ENCODE results near the gene MAD1L1. TPM values are rescaled to one million over a fixed set of nuclear protein-coding genes. Genes with fewer than 3 reads are reported as not detected.

Gene MAD1L1
- total RNA-seq, 3 donors from 2014 or later = 25.3 to 31.2 (median 26.2) TPM

DNA sequence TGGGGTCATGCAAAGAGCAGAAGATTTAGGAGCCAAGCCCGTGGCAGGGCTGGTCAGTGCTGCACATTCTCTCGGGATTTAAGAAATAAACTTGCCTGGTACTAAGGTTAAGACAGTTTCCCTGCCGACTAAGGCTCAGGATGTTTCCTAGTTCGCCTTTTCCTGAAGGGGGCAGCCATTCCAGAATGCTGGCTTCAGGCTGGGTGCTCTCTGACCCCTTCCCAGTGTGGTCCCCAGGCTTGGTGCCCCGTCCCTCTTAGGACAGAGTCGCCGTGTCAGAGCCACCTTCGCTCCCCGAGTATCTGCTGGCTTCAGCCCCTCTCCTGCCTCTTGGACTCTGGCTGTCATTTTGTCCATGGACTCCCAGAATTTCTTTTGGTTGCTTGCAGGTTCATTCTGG, 445.5 kb downstream of the MAD1L1 start:
- TF ChIP-seq CTCF (IDR thresholded peaks at IDR 0.05) = no peak
- ATAC-seq = no peak

DNA sequence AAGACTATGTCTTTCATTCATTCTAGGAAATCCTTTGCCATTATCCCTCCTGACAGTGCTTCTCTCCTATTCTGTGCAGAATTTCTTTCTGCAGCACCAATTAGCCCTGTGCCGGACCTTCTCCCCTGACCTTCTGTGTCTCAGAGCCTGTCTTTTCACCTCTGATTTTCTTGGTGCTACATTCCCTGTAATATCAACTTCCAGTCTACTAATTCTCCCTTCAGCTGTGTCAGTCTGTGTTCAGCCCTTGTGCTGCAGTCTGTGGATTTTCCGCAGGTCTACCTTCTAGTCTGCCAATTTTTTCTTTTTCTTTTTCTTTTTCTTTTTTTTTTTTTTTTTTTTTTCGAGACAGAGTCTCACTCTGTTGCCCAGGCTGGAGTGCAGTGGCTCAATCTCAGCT, 446.9 kb downstream of the MAD1L1 start:
- Histone ChIP-seq H3K4me1 (ENCODE audit: low read depth) (no peaks in the 10 kb centered on the region), H3K36me3 (ENCODE audit: low read depth) (no peaks in the 10 kb centered on the region), H3K9me3 (peaks cover 2% of the 10 kb centered on the region), H3K4me3 (no peak overlapping the region)
- no peak for TF ChIP-seq CTCF (IDR thresholded peaks at IDR 0.05)
- DNase-seq (no peak), ATAC-seq (no peak)
- intact Hi-C loops (cut with DNase I, micrococcal nuclease) = no loop called here

More for the DNA sequence above, 445.5 kb downstream of the MAD1L1 start:
- Histone ChIP-seq H3K4me3 (no peak overlapping the region), H3K36me3 (ENCODE audit: low read depth) (no peaks in the 10 kb centered on the region), H3K4me1 (ENCODE audit: low read depth) (no peaks in the 10 kb centered on the region), H3K9me3 (peaks cover 2% of the 10 kb centered on the region)
- intact Hi-C loops (cut with DNase I, micrococcal nuclease) = no loop called here
- no peak for DNase-seq

DNA sequence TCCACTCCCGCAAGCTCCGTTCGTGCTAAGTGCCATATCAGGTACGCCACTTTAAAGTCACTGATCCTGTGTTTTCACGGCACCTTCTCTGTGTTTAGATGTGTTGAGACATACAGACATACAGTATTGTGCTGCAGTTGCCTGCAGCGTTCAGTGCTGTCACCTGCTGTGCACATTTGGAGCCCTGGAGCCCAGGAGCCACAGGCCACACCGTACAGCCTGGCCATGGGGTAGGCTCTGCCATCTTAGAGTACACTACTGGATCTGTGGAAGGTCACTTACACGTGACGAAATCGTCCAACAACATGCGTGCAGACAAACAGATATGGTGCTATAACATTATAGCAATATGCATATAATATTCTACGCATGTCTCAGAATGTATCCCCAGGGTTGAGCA, 451.4 kb downstream of the MAD1L1 start:
- H3K4me3 ChIP-seq = no peak overlapping the region
- no peaks in the 10 kb centered on the region for H3K4me1 ChIP-seq (ENCODE audit: low read depth)
- ATAC-seq (no peak), DNase-seq (no peak)
- H3K36me3 ChIP-seq (ENCODE audit: low read depth) = no peaks in the 10 kb centered on the region
- peaks cover 2% of the 10 kb centered on the region for H3K9me3 ChIP-seq
- intact Hi-C loops (cut with DNase I, micrococcal nuclease) = no loop called here
- TF ChIP-seq CTCF (IDR thresholded peaks at IDR 0.05) = no peak

GRCh38 chr7:1779445-1779844, 453.3 kb downstream of the MAD1L1 start:
- TF ChIP-seq CTCF (IDR thresholded peaks at IDR 0.05) = no peak
- intact Hi-C loops (cut with DNase I, micrococcal nuclease) = no loop called here
- DNase-seq (no peak), ATAC-seq (no peak)
- Histone ChIP-seq H3K9me3 (no peaks in the 10 kb centered on the region), H3K4me3 (no peak overlapping the region), H3K36me3 (ENCODE audit: low read depth) (no peaks in the 10 kb centered on the region), H3K4me1 (ENCODE audit: low read depth) (no peaks in the 10 kb centered on the region)

DNA sequence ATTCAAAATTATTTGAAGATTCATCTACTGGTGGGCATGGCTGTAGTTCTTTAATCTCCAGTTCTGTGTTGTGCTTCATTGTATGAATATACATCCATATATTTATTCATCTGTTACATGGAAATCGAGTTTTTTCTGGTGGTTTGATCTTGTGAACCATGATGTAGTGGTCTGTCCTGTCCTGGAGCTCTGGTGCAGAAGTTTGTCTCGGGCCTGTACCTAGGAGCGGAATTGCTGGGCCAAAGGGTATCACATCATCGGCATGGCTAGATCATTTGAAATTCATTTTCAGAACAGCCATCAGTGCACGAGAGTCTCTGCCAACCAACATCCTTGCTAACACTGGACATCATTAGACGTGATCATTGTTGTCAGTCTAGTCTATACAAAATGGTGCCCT, 455.6 kb downstream of the MAD1L1 start:
- ATAC-seq (no peak), DNase-seq (no peak)
- Histone ChIP-seq H3K9me3 (no peaks in the 10 kb centered on the region), H3K4me1 (ENCODE audit: low read depth) (no peaks in the 10 kb centered on the region), H3K4me3 (no peak overlapping the region), H3K36me3 (ENCODE audit: low read depth) (no peaks in the 10 kb centered on the region)
- intact Hi-C loops (cut with DNase I, micrococcal nuclease) = no loop called here
- TF ChIP-seq CTCF (IDR thresholded peaks at IDR 0.05) = no peak

DNA sequence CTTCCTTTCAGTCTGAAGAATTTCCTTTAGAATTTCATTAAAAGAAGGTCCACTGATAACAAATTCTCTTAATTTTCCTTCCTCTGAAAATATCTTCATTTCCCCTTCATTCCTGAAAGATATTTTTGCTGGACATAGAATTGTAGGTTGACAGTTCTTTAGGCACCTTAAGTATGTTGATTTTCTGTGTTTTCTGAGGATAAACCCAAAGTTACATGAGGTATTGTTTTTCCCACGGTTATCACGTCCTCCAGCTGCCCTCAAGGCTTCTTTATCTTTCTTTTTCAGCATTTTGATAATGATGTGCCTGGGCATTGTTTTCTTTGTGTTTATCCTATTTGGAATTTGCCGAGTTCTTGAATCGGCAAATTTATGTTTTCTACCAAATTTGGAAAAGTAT, 457.4 kb downstream of the MAD1L1 start:
- Histone ChIP-seq H3K36me3 (ENCODE audit: low read depth) (no peaks in the 10 kb centered on the region), H3K4me1 (ENCODE audit: low read depth) (no peaks in the 10 kb centered on the region), H3K4me3 (no peak overlapping the region), H3K9me3 (no peaks in the 10 kb centered on the region)
- TF ChIP-seq CTCF (IDR thresholded peaks at IDR 0.05) = no peak
- ATAC-seq = no peak
- intact Hi-C loops (cut with DNase I, micrococcal nuclease) = no loop called here
- no peak for DNase-seq
